Raji (cell line): ENCODE measurements around the gene PAXIP1.

Experiments used
- POLR2A ChIP-seq: IDR thresholded peaks from 2 replicates; pipeline ENCODE4 v1.6.1; 2011; ENCODE audit warnings: low read depth, low read length, control low read depth; ENCODE audit not compliant: insufficient read depth

Gene PAXIP1

DNA sequence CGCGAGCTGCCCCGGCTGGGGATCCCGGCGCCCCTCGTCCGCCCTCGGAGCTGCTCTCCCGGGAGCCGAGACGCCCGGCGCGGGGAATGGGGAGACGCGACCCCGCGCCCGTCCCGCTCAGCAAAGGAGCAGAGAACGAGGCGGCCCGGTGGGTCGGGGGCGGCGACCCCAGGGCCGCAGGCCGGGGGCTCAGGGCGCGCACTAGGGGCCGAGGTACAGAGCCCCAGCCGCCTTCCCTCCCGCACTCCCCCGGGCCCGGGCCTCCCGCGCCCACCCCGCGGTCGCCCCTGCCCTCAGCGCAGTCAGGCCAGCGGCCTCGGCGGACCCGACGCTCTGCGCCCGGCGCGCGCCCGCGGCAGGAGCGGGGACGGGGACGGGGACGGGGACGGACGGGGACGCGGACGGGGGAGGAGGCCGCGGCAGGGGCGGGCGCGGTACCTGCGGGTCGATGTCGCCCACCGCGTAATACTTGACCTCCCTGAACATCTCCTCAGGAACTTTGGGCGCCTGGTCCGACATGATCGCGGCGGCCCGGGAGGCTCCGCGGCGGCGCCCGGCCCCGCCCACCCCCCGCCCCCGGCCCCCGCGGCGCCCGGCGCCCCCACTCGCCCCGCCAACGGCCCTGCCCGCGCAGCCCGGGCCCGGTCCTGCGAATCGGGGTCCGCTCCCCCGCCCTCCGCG is 373 bp downstream of the PAXIP1 start:
- peak; percentile 29; the same call in 1 of the 2 replicates for TF ChIP-seq POLR2A

DNA sequence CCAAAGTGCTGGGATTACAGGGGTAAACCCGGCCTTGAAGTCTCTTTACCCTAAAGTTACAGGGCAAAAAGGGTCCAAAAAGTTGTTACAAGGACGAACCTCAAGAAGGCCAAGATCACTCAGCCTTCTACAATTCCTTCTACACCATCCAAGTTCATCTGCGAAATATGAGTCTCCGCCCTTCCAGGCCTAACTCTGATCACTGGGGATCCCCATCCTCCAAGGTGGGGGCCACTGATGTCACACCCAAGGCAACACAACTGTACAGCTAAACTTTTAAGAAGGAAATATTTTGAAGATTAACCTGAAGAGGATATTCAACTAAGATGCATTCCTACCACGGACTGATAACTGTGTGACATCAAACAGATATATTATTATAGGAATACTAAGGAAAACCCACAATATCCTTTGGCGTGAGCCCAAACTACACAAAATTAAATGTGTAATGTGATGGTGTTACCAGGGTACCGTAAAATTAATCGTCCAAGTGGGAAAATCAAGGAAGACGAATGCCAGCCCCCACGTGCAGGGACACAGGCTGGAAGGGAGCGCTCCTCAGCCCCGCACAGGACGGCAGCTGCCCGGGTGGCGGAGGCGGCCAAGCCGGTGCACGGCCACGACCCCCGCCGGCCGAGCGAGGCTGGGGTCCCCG is 1.0 kb downstream of the PAXIP1 start:
- no peak for TF ChIP-seq POLR2A

DNA sequence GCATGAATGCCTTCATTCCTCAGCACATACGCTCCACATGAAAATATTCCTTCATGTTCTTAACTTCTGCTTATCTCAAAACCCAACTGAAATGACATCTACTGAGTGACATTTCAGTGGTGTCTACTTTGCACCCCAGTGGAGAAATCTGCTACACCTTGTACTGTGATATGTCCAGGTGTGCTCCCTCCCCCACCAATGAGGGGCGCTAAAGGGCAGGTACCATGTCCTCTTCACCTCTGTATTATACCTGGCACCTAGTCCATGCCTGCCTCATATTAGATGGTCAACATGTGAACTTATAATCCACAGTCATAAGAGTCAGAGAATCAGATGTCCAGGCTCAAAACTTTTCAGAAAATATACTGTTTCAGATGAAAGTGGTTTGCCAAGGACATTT is 2.1 kb downstream of the PAXIP1 start:
- TF ChIP-seq POLR2A: no peak

DNA sequence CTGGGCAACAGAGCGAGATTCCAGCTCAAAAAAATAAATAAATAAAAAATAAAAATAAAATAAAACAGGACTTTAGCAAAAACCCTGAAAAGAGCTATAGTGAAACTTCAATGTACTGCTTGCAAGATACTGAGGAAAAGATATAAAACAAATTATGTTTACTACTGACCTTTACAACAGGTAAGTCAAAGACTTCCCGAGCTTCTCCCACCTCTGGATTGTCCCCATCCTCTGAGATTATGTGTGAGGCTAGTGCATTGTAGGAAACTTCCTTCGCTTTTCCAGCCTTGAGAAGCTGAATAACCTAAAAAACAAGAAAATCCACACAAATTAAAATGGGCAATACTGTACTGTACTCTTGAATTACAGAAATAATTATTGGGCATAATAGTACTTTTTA is 4.4 kb downstream of the PAXIP1 start:
- TF ChIP-seq POLR2A: no peak

DNA sequence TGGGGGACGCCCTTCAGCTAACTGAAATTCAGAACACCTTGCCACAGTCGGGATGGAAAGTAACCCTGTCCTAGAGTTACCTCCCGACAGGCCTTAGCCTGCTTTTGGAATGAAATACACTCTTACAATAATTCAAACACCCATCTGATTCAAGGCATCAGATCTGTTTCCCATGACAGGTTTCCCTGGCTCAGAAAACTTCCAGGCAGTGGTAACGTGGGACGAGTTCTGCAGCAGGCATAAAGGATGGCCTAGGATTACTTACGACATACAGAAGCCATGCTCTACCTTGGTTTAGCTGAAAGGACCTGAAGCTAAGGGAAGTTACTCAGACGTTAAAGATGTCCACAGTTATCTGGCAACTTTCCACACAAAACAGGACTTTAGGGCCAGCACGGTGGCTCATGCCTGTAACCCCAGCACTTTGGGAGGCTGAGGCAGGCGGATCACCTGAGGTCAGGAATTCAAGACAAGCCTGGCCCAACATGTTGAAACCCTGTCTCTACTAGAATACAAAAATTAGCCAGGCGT is 5.0 kb downstream of the PAXIP1 start:
- TF ChIP-seq POLR2A: no peak

DNA sequence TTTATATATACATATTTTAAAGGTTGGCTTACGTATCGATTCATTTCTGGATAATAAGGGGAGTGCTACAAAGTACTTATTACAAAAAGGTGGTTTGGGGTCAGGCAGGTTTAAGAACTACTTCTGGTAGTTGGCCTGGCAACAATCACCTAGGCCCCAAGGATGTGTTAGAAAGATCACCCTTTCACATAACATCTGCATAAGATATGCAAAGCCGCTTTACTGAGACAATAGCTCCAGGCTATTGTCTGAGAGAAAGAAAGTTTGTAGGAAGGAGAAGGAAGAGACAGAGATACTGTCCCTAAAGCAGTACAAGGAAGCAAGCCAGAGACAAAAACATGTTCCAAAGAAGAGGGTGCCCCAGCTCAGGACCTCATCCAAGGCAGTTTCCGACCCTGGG is 6.2 kb downstream of the PAXIP1 start:
- TF ChIP-seq POLR2A: no peak

DNA sequence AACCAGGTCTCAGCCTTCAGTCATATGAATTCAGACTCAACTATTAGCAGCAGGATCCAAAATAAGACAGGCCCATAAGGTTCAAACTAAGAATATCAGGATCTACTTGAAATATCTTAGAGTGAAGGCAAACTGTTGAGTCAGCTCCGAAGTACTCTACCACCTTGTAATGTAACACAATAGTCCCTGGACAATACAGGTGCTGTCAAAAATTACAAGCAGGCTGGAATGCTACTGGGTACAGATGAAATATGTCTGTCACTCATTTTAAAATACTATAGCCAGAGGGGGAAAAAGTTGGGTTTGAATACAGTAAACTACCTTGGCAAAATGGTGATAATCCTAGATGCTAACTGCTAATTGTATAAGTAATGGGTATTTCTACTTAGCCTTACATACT is 6.8 kb downstream of the PAXIP1 start:
- TF ChIP-seq POLR2A: no peak

DNA sequence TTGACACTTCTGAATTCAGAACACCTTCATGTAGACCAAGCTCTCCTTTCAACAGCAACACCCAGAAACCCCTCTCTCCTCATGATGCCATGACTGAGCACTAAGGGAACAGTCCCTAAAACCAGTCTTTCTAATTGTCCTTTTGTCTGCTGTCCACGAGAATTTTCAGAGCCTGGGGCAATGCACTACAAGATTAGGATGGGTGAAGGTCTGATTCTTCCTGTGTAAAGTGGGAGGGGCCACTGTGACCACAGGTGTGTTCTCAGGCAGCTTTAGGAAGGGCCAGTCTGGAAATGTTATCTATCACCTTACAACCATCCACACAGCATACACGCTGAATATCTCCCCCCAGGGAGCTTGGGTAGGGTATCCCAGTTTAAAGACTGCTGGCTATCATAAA is 7.9 kb downstream of the PAXIP1 start:
- no peak for TF ChIP-seq POLR2A

DNA sequence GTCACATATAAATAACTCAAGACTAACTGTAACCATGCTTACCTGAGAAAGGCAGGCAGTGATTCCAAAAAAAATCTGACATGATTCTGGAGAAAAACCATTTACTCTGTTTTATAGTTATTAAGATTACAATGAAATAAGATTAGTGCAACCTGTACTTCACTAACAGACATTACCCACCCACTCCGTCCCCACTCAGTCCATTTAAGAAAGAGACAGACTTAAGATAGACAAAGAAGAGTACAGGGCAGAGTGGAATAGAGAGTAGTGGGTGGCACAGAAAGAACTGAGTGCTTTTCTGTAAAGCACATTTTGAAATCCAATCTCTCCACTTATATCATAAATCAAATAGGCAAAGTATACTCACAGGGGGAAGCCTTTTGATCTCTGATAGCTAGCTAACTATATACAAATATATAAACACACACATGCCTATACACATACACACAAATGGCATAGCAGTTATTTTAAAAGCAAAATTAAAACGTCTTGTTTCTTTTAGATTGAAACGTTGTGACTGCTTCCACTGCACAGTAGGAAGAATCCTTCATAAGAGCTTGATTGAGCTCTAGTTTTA is 11.9 kb downstream of the PAXIP1 start:
- no peak for TF ChIP-seq POLR2A

DNA sequence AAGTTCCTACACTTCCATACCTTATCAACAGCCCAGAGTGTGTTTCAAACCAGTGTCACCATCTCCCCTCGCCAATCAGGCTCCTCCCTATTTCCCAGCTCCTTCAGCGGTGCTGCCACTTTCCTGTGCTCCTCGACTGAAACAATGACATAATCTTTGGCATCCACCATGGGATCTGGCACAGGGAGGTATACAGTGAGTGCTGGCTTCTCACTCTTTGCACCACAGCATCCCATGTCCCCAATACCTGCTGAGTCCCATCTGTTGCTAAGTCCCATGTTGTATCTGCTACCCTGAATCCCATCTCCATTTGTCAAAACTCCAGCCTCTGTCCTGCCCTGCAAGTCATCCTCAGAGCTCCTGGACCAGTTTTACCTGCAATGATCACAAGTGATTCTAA is 15.4 kb downstream of the PAXIP1 start:
- no peak for TF ChIP-seq POLR2A

DNA sequence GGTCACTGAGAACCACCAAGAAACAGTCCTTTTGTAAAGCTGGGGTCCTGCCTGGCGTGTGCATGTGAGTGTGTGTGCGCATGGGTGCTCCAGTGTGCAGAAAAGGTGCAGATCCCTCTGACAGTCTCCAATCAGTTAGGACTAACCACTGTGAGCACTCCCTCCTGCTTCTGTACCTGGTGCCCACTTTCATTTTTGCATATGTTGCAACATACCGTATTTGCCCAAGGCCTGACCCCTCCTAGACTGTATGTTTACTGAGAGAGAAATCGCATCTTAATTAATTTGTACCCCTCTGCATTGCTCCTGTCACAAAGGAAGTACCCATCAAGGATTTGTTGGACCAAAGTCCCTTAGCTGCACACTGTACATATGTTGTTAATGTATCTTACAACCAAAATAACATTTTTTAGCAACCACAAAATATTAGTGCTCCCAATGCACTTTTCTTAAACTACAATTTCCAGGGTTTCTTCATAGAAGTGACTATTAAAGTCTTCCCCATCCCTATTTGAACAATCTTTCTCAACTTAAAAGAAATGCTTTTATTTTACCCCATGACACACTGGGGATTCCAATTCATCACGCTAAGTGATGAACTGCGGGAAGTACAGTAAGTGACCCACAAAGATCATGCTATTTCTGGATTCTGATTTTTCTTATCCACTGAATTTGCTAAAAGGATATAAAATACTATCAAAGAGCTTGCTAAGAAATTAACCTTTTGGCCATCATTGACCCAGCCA is 16.6 kb downstream of the PAXIP1 start:
- no peak for TF ChIP-seq POLR2A

DNA sequence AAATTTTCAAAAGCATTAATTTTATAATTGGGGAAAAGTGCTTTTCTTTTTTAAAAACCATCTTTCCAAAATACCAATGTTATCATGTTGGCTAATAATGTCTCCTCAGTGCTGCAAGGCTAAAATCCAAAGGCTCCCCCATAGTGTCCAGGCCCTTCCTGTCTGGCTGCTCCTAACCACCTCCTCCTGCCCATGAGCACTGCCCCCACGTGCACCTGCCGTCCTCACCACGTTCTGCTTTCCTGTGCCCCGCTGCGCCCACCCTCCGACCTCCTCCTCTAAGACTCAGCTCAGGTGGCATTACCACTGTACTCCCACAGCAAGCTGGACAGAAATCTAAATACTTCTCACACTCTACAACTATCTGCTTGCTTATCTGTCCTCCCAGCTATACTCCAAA is 17.7 kb downstream of the PAXIP1 start:
- no peak for TF ChIP-seq POLR2A

DNA sequence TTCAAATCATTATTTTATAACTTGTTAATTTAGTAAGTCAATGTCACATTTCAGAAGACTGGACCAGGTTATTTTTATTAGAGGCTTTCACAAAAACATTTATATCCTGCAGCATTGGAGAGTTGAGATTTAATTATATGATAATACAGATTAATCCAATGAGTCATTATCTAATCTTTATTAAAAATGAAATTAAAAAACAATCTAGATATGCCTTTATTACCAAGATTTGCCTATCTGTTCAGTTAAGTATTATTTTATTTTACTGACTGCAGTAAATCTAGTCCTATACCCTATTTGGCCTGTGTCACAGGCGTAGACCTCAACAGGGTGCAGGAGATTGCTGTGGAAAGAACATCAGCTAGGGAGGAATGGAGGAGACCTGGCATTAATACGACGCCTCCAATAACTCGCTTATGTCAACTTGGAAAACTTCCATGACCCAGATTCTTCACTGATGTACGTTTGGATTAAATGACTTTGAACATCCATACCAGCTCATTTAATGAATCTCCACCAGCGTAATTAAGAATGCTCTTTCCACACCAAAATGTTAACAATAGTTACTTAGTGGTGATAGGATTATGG is 18.2 kb downstream of the PAXIP1 start:
- TF ChIP-seq POLR2A: no peak

DNA sequence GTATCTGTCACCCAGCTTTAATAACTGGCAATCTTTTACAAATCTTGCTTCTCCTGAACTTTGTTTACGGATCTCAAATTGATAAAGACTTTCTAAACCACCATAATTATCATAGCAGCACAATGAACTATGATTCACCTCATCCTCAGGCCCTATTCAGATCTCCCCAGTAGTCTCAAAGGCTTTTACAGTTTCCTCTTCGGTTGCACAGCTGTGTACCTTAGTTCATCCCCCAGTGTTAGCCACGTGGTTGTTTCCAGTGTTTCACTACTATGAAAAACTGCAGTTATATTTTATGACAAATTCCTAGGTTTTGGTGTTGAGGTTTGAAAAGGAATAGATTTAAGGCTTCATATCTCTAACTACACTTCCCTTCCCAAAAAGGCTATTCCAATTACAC is 24.9 kb downstream of the PAXIP1 start:
- no peak for TF ChIP-seq POLR2A

DNA sequence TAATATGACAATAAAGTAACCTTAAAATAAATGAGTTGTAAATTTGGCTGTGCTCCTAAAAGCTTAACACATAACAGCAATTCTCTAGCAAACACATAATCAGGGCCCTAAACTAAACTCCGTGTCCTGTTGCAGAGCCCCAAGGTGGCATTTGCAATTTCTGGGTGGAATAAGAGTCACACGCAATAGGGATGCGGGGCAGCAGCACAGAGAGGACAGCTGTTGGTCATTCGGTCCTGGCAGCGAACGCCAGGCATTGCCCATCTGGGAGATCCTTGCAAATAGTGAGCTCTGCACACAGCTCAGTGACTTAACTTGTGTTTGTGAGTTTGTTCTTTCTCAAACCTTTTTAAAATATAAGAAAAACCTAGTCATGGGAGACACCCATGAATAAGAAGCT is 25.7 kb downstream of the PAXIP1 start:
- no peak for TF ChIP-seq POLR2A

DNA sequence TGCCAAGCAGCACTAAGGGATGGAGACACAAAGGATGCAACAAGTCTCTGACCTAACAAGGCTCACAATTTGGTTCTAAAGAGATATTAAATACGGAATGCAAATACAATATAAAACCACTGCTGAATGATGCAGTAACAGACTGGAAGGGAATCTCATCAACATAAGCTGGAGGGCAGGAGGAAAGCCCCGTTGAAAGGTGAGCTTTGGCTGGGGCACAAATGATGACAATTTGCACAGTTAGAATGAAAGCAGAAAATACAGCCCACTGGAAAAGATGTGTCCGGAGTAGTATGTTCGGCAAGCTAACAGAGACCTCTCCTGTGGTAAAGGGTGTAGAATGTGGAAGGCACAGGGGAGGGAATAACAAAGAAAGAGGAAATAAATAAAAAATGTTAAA is 26.1 kb downstream of the PAXIP1 start:
- TF ChIP-seq POLR2A: no peak

DNA sequence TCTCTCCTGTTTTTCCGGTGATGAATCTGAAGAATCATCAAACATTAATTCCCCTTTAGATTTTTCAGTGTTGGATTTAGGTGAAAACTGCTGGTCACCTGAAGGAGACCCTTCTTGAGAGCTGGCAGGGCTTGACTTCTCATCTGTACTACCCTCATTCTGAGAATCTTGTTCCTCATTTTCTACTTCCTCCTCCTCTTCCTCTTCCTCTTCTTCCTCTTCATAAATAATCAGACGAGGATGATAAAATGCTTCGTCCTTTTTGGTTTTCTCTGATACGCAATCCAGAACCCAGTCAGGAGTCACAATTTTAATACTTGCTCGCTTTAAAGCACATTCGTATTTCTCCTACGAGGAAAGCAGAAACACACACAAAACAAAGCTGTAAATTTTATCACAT is 26.9 kb downstream of the PAXIP1 start:
- TF ChIP-seq POLR2A: no peak
